AG04450 (cell line): Measurements from ENCODE around the gene OR6S1. TPM values are rescaled to one million over a fixed set of nuclear protein-coding genes. Genes with fewer than 3 reads are reported as not detected.

Experiments
- CTCF ChIA-PET: fragments of 300-600, 350-600 bp; formaldehyde crosslinking; extraction: SDS; loops from one replicate; lab custom pipeline; 2022; ENCODE audit warnings: antibody characterized with exemption, inconsistent platforms; lab: Charles Lee
- POLR2A ChIA-PET: fragments of 350-600 bp; formaldehyde crosslinking; extraction: SDS; loops from one replicate; lab custom pipeline; 2021; ENCODE audit warnings: antibody characterized with exemption, inconsistent platforms; lab: Yijun Ruan, JAX
- DNase-seq: peaks from one replicate; pipeline ENCODE4 v3.0.0-alpha.2; 2011; ENCODE audit warnings: low read depth, low spot score
- H3K27ac ChIP-seq: one replicate; pipeline ENCODE4 v1.5.1; 2012; ENCODE audit warnings: low read depth, low read length, control low read depth
- H3K27me3 ChIP-seq: one replicate; pipeline ENCODE4 v1.6.0; 2012; ENCODE audit warnings: low read length; ENCODE audit not compliant: control insufficient read depth, insufficient read depth
- H3K4me3 ChIP-seq: 2 replicates; pipeline ENCODE4 v1.5.1; 2011; ENCODE audit warnings: mild to moderate bottlenecking, low read depth, low read length, control low read depth
- H3K9me3 ChIP-seq: 2 replicates; pipeline ENCODE4 v1.5.1; 2012; ENCODE audit warnings: low read length; ENCODE audit not compliant: control insufficient read depth, insufficient read depth
- polyA plus RNA-seq: library from polyadenylated mRNA; depleted of rRNA; stranded (reverse); fragments of >200 nt; gene quantifications from 2 replicates; pipeline ENCODE4 v1.2.3, GENCODE V29; 2011
- TF ChIP-seq, protein P1 (sequence below): IDR thresholded peaks from 2 replicates; pipeline ENCODE4 v1.5.1; 2011; ENCODE audit warnings: low read depth, low read length, control low read depth, inconsistent platforms

OR6S1 gene
- polyA plus RNA-seq, 1 experiment: not detected

GRCh38 chr14:20642182-20642581 is 691 bp upstream of the OR6S1 start:
- no peak overlapping the region for H3K4me3 ChIP-seq
- POLR2A ChIA-PET: no interaction called here
- no peak overlapping the region for H3K27ac ChIP-seq
- peaks cover 2% of the 10 kb centered on the region for H3K27me3 ChIP-seq
- CTCF ChIA-PET: no interaction called here
- H3K9me3 ChIP-seq: no peaks in the 10 kb centered on the region
- DNase-seq: no peak
- TF ChIP-seq, protein P1, sequence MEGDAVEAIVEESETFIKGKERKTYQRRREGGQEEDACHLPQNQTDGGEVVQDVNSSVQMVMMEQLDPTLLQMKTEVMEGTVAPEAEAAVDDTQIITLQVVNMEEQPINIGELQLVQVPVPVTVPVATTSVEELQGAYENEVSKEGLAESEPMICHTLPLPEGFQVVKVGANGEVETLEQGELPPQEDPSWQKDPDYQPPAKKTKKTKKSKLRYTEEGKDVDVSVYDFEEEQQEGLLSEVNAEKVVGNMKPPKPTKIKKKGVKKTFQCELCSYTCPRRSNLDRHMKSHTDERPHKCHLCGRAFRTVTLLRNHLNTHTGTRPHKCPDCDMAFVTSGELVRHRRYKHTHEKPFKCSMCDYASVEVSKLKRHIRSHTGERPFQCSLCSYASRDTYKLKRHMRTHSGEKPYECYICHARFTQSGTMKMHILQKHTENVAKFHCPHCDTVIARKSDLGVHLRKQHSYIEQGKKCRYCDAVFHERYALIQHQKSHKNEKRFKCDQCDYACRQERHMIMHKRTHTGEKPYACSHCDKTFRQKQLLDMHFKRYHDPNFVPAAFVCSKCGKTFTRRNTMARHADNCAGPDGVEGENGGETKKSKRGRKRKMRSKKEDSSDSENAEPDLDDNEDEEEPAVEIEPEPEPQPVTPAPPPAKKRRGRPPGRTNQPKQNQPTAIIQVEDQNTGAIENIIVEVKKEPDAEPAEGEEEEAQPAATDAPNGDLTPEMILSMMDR: no peak

DNA sequence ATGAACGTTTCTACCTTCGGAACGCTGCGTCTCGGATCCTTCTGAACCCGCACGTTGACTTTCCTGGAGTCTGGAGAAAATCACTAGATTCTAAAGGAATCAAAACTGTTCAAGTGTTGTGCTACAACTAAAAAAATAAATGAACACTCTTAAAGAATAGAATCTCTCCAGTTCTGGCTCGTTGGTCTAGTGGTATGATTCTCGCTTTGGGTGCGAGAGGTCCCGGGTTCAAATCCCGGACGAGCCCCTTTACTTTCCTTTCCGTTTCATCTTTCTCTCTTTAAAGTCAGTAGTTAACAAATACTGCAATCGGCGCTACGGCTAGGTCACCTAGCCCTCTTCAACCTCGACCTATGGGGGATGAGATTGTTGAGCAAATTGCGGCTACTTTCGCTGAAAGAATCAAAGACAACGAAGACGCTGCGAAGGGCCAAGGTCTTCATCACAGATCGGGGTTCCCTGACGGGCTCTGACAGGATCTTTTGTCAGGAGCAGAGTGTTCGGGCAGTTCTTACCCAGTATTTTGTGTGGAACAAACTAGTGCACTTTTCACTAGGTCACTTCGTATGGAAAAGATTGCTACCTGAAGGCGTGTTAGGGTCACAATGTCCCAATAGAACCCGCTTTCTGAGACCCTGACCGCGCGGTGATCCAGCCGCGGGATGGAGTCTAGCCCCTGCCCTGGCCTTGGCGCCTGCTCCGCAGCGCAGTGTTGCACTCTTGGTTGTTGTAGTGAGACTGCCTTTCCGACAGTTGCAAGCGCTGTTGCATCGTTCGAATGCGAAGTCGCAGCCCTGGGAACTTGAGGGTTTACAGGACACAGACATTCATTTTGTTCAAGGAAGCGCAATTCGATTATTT is 8.4 kb downstream of the OR6S1 start:
- TF ChIP-seq, protein P1: no peak
- ChIA-PET CTCF (interaction anchor here (1.3 to 2.4 kb wide), 2 partner anchors 58 to 338 kb away, joined by 6 read pairs; no protein-coding TSS in a partner anchor), POLR2A (interaction anchor here (1.1 kb wide), 1 partner anchor 49 kb away, joined by 5 read pairs; no protein-coding TSS in a partner anchor)
- Histone ChIP-seq H3K27me3 (peaks cover 7% of the 10 kb centered on the region), H3K4me3 (peak overlapping the region; percentile 51), H3K27ac (no peak overlapping the region), H3K9me3 (peaks cover 2% of the 10 kb centered on the region; the same call in 1 of the 2 replicates)
- peak; percentile 53 for DNase-seq

- CTCF ChIA-PET: interaction anchor here (1.3 to 2.4 kb wide), 2 partner anchors 58 to 338 kb away, joined by 6 read pairs; no protein-coding TSS in a partner anchor
- Histone ChIP-seq H3K27me3 (peaks cover 8% of the 10 kb centered on the region), H3K9me3 (peaks cover 2% of the 10 kb centered on the region; the same call in 1 of the 2 replicates), H3K4me3 (peak overlapping the region; percentile 51), H3K27ac (no peak overlapping the region)
- no peak for DNase-seq
- POLR2A ChIA-PET: interaction anchor here (1.1 kb wide), 1 partner anchor 50 kb away, joined by 5 read pairs; no protein-coding TSS in a partner anchor
- TF ChIP-seq, protein P1: no peak
Observed at GRCh38 chr14:20632448-20632830, 9.1 kb downstream of the OR6S1 start.

- TF ChIP-seq, protein P1: no peak
- Histone ChIP-seq H3K9me3 (peaks cover 2% of the 10 kb centered on the region; the same call in 1 of the 2 replicates), H3K27me3 (peaks cover 11% of the 10 kb centered on the region), H3K4me3 (peak overlapping the region; percentile 51), H3K27ac (no peak overlapping the region)
- DNase-seq: no peak
- ChIA-PET POLR2A (interaction anchor here (1.1 kb wide), 1 partner anchor 50 kb away, joined by 5 read pairs; no protein-coding TSS in a partner anchor), CTCF (interaction anchor here (1.3 to 2.4 kb wide), 3 partner anchors 23 to 339 kb away, joined by 6 to 8 read pairs (median 6); no protein-coding TSS in a partner anchor)
Observed at GRCh38 chr14:20631880-20632389, 9.6 kb downstream of the OR6S1 start.
